Gastrocnemius medialis (tissue), 4 donors: Measurements from ENCODE around the gene POLR2I. TPM values are rescaled to one million over a fixed set of nuclear protein-coding genes. Genes with fewer than 3 reads are reported as not detected.
A peak's percentile ranks its signal among the peaks of the same experiment; 100 is the strongest.

Experiments used
- ATAC-seq, 2 donors: fragments of 150-250 bp; one replicate each; pipeline ENCODE4 v1.9.1; 2016
- DNase-seq, 2 donors: peaks; one replicate each; pipeline ENCODE4 v3.0.0-alpha.2; 2019
- H3K27ac ChIP-seq, 4 donors: fragments of 200-600 bp; sonication (generic); 1 replicate in 1 of 4; 2 replicates in 3 of 4; pipeline ENCODE4 v1.5.1; 2016 to 2018; ENCODE audit warnings: mild to moderate bottlenecking in 2 of 4, moderate library complexity in 1 of 4
- H3K27me3 ChIP-seq, 3 donors: fragments of 200-600 bp; sonication (generic) in 2 of 3; 1 replicate in 1 of 3; 2 replicates in 2 of 3; pipeline versions ENCODE4 v1.5.1 to v1.6.0; 2016 to 2019; ENCODE audit warnings: mild to moderate bottlenecking in 1 of 3, moderate library complexity in 1 of 3
- H3K36me3 ChIP-seq, 2 donors: fragments of 200-600 bp; sonication (generic) in 1 of 2; one replicate each; pipeline ENCODE4 v1.5.1; 2017 to 2018
- H3K4me1 ChIP-seq, 2 donors: fragments of 200-600 bp; sonication (generic) in 1 of 2; one replicate each; pipeline ENCODE4 v1.5.1; 2016 to 2017; ENCODE audit warnings: mild to moderate bottlenecking in 2 of 2
- H3K4me3 ChIP-seq, 4 donors: fragments of 200-600 bp; sonication (generic) in 3 of 4; 1 replicate in 1 of 4; 2 replicates in 3 of 4; pipeline ENCODE4 v1.5.1; 2016 to 2019; ENCODE audit warnings: mild to moderate bottlenecking in 2 of 4
- H3K9me3 ChIP-seq, 3 donors: fragments of 200-600 bp; sonication (generic) in 2 of 3; 1 replicate in 1 of 3; 2 replicates in 2 of 3; pipeline ENCODE4 v1.5.1; 2016 to 2019
- CTCF ChIP-seq, 5 experiments: fragments of 450-650 bp in 3 of 5; fragments of 200-600 bp in 2 of 5; sonication (generic) in 2 of 5; IDR thresholded peaks in 4 of 5; conservative IDR thresholded peaks in 1 of 5; 1 replicate in 4 of 5; 2 replicates in 1 of 5; pipeline ENCODE4 v1.5.1; 2016 to 2019; ENCODE audit warnings: antibody characterized with exemption in 5 of 5, mild to moderate bottlenecking in 3 of 5, moderate library complexity in 3 of 5
- POLR2A ChIP-seq, 2 donors: fragments of 450-650 bp; IDR thresholded peaks; one replicate each; pipeline ENCODE4 v1.6.1; 2017; ENCODE audit warnings: antibody characterized with exemption in 2 of 2, mild to moderate bottlenecking in 2 of 2, moderate library complexity in 2 of 2
- in situ Hi-C, 4 donors: fragments of 200-750 bp; cut with MboI; loops; one replicate each; pipeline versions ENCODE4 v1.15.0 to v1.8.0; 2017; ENCODE audit warnings: low sequenced_read_pairs in 4 of 4
- intact Hi-C: fragments of 100-400 bp; cut with DNase I; formaldehyde crosslinking; loops from one replicate; pipeline ENCODE4 v1.15.1; 2023; ENCODE audit warnings: low total_unique reads
- total RNA-seq, 4 donors: library from RNA; depleted of rRNA; stranded (reverse); fragments of >200 nt; gene quantifications; one replicate each; pipeline versions ENCODE4 v1.1.0 to v1.2.3, GENCODE V29; 2016

Gene POLR2I
- total RNA-seq, 4 donors from 2014 or later = 61.0 to 88.7 (median 79.4) TPM

- no peaks in the 10 kb centered on the region for H3K36me3 ChIP-seq
Observed at GRCh38 chr19:36101550-36102327, 12.9 kb downstream of the POLR2I start.

GRCh38 chr19:36100476-36100875 is 14.2 kb downstream of the POLR2I start:
- in situ Hi-C loops = no loop called here
- Histone ChIP-seq H3K36me3 (no peaks in the 10 kb centered on the region), H3K9me3 (no peaks in the 10 kb centered on the region), H3K27me3 (no peaks in the 10 kb centered on the region), H3K4me1 (peaks cover 27 to 36% of the 10 kb centered on the region in 2 donors), H3K27ac (peak overlapping the region; percentile 44 to 86 (median 78)), H3K4me3 (peak overlapping the region in 3 of 4 donors; percentile 0 to 13 (median 4))
- ATAC-seq (peak; percentile 80 to 83), DNase-seq (peak in 1 of 2 donors; percentile 49)
- intact Hi-C loops = loop anchor here (5.0 kb wide), 1 partner anchor 38 kb away; no protein-coding TSS in a partner anchor
- TF ChIP-seq POLR2A (IDR thresholded peaks at IDR 0.05) (no peak), CTCF (IDR thresholded peaks at IDR 0.05 in 4 of 5, conservative IDR thresholded peaks at IDR 0.05 in 1 of 5) (no peak)

More at GRCh38 chr19:36101550-36102327, 12.9 kb downstream of the POLR2I start:
- in situ Hi-C loops (no loop called here), intact Hi-C loops (loop anchor here (5.0 kb wide), 1 partner anchor 39 kb away; no protein-coding TSS in a partner anchor)
- H3K4me3 ChIP-seq = no peak overlapping the region
- peak in 1 of 2 donors; percentile 49 for DNase-seq
- TF ChIP-seq CTCF (IDR thresholded peaks at IDR 0.05 in 4 of 5, conservative IDR thresholded peaks at IDR 0.05 in 1 of 5) (no peak), POLR2A (IDR thresholded peaks at IDR 0.05) (no peak)
- peak; percentile 30 to 43 for ATAC-seq
- no peaks in the 10 kb centered on the region for H3K27me3 ChIP-seq
- peak overlapping the region; percentile 44 to 86 (median 78) for H3K27ac ChIP-seq
- H3K4me1 ChIP-seq = peaks cover 27 to 41% of the 10 kb centered on the region in 2 donors
- no peaks in the 10 kb centered on the region for H3K9me3 ChIP-seq

GRCh38 chr19:36099166-36099785 is 15.4 kb downstream of the POLR2I start:
- DNase-seq = no peak
- no peaks in the 10 kb centered on the region for H3K27me3 ChIP-seq
- no peak for ATAC-seq
- H3K36me3 ChIP-seq = no peaks in the 10 kb centered on the region
- no peak overlapping the region for H3K4me3 ChIP-seq
- in situ Hi-C loops (no loop called here), intact Hi-C loops (no loop called here)
- peaks cover 27 to 33% of the 10 kb centered on the region in 2 donors for H3K4me1 ChIP-seq
- peak overlapping the region in 3 of 4 donors; percentile 32 to 86 (median 76) for H3K27ac ChIP-seq
- TF ChIP-seq CTCF (IDR thresholded peaks at IDR 0.05 in 4 of 5, conservative IDR thresholded peaks at IDR 0.05 in 1 of 5) (no peak), POLR2A (IDR thresholded peaks at IDR 0.05) (no peak)
- H3K9me3 ChIP-seq = no peaks in the 10 kb centered on the region

- H3K27me3 ChIP-seq = no peaks in the 10 kb centered on the region
- no peak for ATAC-seq
- intact Hi-C loops (no loop called here), in situ Hi-C loops (no loop called here)
- TF ChIP-seq POLR2A (IDR thresholded peaks at IDR 0.05) (no peak), CTCF (IDR thresholded peaks at IDR 0.05 in 4 of 5, conservative IDR thresholded peaks at IDR 0.05 in 1 of 5) (no peak)
- H3K9me3 ChIP-seq = no peaks in the 10 kb centered on the region
- no peaks in the 10 kb centered on the region for H3K36me3 ChIP-seq
- H3K4me1 ChIP-seq = peaks cover 22 to 25% of the 10 kb centered on the region in 2 donors
- no peak overlapping the region for H3K27ac ChIP-seq
- no peak overlapping the region for H3K4me3 ChIP-seq
- no peak for DNase-seq
Observed at GRCh38 chr19:36097036-36097435, 17.6 kb downstream of the POLR2I start.
